HFF-Myc (cell line): Measurements from ENCODE around the gene EFNA1.

ENCODE experiments used
- DNase-seq: peaks from one replicate; pipeline ENCODE4 v3.0.0-alpha.2; 2011; ENCODE audit warnings: low read depth; ENCODE audit errors: extremely low read depth
- H3K4me3 ChIP-seq: replicated peaks from 2 replicates; pipeline ENCODE4 v1.5.1; 2011; ENCODE audit warnings: low read depth, mild to moderate bottlenecking, control low read depth, low read length
- TF ChIP-seq, protein P1 (sequence below): IDR thresholded peaks from 2 replicates; pipeline ENCODE4 v1.5.1; 2012; ENCODE audit warnings: mild to moderate bottlenecking, low read depth, low read length, control low read depth; ENCODE audit errors: missing control alignments

EFNA1 gene

DNA sequence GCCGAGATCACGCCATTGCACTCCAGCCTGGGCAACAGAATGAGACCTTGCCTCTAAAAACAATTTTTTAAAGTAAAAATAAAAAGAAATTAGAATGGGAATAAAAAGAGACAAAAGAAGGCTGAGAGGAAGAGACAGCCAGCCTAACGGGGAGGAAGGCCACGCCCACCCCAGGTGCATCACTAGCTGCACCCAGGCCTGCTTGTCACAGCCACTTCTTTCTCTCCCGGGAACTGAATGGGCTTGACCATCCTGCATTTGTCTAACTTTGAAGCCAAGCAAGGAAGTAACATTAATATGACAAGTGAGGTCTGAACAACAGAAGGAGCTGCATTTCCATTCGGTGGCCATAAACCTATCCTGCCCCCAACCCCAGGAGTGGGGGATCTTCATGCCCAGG is 20.8 kb upstream of the EFNA1 start:
- DNase-seq: no peak
- TF ChIP-seq, protein P1, sequence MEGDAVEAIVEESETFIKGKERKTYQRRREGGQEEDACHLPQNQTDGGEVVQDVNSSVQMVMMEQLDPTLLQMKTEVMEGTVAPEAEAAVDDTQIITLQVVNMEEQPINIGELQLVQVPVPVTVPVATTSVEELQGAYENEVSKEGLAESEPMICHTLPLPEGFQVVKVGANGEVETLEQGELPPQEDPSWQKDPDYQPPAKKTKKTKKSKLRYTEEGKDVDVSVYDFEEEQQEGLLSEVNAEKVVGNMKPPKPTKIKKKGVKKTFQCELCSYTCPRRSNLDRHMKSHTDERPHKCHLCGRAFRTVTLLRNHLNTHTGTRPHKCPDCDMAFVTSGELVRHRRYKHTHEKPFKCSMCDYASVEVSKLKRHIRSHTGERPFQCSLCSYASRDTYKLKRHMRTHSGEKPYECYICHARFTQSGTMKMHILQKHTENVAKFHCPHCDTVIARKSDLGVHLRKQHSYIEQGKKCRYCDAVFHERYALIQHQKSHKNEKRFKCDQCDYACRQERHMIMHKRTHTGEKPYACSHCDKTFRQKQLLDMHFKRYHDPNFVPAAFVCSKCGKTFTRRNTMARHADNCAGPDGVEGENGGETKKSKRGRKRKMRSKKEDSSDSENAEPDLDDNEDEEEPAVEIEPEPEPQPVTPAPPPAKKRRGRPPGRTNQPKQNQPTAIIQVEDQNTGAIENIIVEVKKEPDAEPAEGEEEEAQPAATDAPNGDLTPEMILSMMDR: no peak
- H3K4me3 ChIP-seq: no peak overlapping the region

DNA sequence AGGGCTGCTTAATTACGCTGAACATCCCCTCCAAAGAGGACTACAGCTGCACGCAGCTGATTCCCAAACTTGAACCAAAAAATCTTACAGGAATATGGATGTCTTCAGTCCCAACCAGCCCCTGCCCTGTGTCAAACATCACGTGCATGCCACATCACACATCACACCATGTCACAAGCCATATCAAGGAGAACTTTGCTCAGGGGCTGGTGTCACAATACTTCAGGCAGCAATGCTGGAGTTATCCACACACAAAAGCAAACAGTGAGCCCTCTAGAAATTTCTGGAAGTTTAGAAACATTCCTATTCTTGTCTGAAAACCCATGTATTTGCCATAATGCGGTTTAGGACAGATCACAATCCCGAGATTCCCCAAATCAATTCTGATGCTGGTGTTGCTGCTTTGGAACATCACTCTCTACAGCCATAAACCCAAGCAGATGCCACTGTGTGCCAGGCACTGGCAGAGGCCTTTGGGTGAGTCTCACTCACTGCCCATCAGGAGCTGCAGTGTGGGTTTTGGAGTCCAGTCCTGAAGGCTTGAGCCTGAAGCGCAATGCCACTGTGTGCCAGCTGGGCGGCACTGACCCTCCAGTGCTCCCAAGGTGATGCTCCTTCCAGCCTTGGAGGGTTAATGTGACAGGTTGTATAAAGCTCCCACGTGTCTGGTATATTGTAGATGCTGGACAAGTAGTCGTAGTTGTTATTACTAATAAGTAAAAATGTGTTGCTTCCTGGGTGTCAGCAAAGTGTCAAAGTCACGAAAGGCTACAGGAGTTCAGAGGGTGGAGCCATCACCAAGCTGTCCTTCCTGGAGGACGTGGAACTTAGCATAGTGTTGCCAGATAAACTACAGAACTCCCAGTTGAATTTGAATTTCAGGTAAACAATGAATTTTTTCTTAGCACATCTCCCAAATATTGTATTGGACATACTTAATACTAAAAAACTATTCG is 20.1 kb upstream of the EFNA1 start:
- DNase-seq: no peak
- TF ChIP-seq, protein P1: no peak
- H3K4me3 ChIP-seq: no peak overlapping the region

DNA sequence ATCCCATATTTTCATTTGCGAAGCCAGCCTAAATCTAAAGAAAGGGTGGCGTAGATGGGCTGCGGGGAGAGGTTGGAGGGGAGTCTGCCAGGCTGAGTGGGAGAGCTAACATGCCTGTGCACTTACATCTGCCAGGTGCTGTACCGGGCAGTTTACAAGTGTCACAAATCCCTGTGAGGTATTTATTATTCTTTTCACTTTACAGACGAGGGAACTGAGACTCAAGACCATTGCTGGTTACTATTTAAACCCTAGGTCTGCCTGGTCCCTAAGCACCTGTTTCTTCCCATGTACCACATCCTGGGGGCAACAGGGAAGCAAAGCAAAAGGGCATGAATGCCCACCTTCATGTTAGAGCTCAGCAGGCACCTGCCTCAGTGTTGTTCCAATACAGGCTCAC is 19.4 kb upstream of the EFNA1 start:
- no peak for DNase-seq
- TF ChIP-seq, protein P1: no peak
- H3K4me3 ChIP-seq: no peak overlapping the region

DNA sequence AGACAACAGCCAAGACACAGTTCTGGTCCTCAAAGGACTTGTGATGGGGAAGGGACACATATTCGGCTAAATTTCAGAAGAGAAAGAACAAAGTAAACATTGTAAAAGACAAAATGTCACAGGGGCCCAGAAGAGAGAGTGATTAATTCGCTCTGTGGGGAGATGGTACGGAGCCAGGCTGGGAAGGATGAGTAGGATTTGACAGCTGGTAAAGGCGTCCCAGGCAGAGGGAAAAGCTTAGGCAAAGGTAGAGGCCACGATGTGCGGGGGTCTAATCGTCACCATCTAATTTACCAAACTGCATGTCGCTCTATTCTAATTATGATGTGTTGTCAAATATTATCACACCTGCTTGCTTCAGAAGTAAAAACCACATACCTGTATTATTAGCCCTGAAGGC is 17.3 kb upstream of the EFNA1 start:
- TF ChIP-seq, protein P1: no peak
- no peak for DNase-seq
- no peak overlapping the region for H3K4me3 ChIP-seq

DNA sequence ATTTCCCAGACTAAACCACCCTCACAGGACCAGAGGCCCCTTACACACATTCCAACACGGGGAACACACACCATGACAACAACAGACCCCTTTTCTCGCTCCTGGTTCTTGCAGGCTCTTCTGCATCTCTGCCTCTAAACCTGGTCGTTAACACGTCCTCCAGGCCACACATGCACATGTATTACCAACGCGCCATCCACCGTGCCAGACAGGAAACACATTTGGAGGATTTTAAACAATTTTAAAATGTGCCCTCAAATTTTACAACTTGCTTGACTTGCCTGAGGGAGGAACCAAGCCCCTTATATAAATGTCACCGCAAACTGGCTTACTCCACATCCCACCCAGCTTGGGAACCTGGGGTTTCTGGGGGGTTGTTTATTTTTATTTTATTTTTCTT is 16.9 kb upstream of the EFNA1 start:
- no peak for DNase-seq
- H3K4me3 ChIP-seq: no peak overlapping the region
- TF ChIP-seq, protein P1: no peak

DNA sequence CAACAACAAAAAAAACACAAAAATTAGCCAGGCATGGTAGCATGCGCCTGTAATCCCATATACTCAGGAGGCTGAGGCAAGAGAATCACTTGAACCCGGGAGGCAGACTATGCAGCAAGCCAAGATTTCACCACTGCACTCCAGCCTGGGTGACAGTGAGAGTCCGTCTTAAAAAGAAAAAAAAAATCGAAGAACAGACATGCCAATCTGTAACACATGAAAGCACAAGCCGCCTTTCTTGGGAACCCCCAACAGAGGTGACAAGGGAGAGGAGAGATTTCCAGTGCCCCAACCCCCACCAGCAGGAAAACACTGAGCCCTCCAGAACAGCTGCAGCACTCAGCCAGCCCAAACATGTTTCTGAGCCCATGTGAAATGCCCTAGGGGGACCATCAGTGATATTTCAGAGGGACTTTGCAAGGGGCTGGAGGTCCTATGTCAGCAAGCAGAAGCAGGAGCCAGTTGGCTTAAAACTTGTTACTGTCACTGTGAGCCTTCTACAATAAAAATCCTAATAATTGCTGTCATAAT is 14.2 kb upstream of the EFNA1 start:
- DNase-seq: no peak
- TF ChIP-seq, protein P1: no peak
- no peak overlapping the region for H3K4me3 ChIP-seq
